ENCODE measurements around the gene ATG4A. TPM values are rescaled to one million over a fixed set of nuclear protein-coding genes. Genes with fewer than 3 reads are reported as not detected.

ATG4A gene
- total and polyA plus RNA-seq, 2 of the 8 experiments (the other 6 are each of a cell fraction or from before 2014, with no cell fraction given): 1.2 to 2.0 TPM

DNA sequence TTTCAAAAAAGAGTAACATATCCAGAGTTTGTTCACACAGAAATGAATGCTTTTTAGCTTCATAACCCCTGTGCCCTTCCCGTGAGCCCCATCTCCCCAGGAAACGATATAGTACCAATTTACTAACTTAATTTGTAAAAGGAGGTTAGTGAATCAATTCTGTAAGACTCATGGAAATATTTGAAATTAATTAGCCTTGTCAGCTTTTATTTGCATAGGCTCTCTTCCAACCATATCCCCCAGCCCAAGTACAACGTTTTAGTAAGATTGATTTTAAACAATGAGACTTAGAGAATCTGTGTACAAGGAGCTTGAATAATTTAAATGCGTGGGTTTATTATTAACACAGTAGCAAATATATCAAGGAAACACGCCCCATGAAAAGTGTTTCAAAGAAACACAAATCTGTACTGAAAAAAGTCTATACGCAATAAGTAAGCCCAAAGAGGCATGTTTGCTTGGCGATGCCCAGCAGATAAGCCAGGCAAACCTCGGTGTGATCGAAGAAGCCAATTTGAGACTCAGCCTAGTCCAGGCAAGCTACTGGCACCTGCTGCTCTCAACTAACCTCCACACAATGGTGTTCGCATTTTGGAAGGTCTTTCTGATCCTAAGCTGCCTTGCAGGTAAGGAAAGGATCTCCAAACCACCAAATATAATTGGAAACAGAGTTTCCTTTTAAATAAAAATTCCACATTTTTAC is 46.9 kb upstream of the ATG4A start, which contains the start of gene VSIG1:
VSIG1 (plus strand) TSS at position 512 of the 703 bp plus-strand sequence; CDS start at position 578, 66 bp downstream.
- CTCF ChIA-PET (ENCODE audit: partially characterized antibody): no interaction called here
- Histone ChIP-seq H2AFZ (ENCODE audit: low read length) (no peak within 1 kb of the TSS), H4K5ac (ENCODE audit: insufficient read length, low read depth, low read length) (no peak within 1 kb of the TSS)
- no peak for TF ChIP-seq SRF (IDR thresholded peaks at IDR 0.05; ENCODE audit: low read depth, low read length)

More for the DNA sequence above, 46.9 kb upstream of the ATG4A start, which contains the start of gene VSIG1:
- Histone ChIP-seq H3K4ac (replicated peaks; ENCODE audit: insufficient read length, low read depth, low read length) (no peak within 1 kb of the TSS), H3K18ac (ENCODE audit: extremely low read depth, low read length) (no peak within 1 kb of the TSS), H3K9me3 (ENCODE audit: insufficient read depth in 2 of 2, low read depth in 1 of 2, low read length in 1 of 2) (no peaks in the 10 kb centered on the region), H2BK120ac (replicated peaks; ENCODE audit: low read depth, low read length) (no peak within 1 kb of the TSS), H2BK12ac (ENCODE audit: low read depth, low read length) (no peak within 1 kb of the TSS), H3K79me2 (ENCODE audit: control insufficient read depth in 1 of 2, insufficient read depth in 2 of 2, low read length in 2 of 2) (no peaks in the 10 kb centered on the region), H3K14ac (ENCODE audit: insufficient read length) (no peak within 1 kb of the TSS), H3K4me2 (ENCODE audit: insufficient read depth in 1 of 2, low read depth in 2 of 2, low read length in 2 of 2) (no peak within 1 kb of the TSS), H3K4me1 (replicated peaks in 1 of 4; ENCODE audit: control insufficient read depth in 3 of 4, insufficient read depth in 4 of 4, low read length in 3 of 4) (no peaks in the 10 kb centered on the region), H3K36me3 (ENCODE audit: control insufficient read depth in 2 of 4, insufficient read depth in 4 of 4, low read length in 3 of 4) (no peaks in the 10 kb centered on the region), H3K4me3 (ENCODE audit: extremely low read depth in 1 of 4, insufficient read depth in 2 of 4, low read depth in 3 of 4, low read length in 4 of 4) (no peak within 1 kb of the TSS), H3K27ac (ENCODE audit: low read depth, low read length) (no peak within 1 kb of the TSS), H2BK20ac (ENCODE audit: low read length) (no peak within 1 kb of the TSS), H3K9ac (replicated peaks in 1 of 4; ENCODE audit: extremely low read depth in 1 of 4, low read depth in 3 of 4, low read length in 3 of 4) (no peak within 1 kb of the TSS), H2BK15ac (ENCODE audit: low read length) (no peak within 1 kb of the TSS), H3K27me3 (replicated peaks in 1 of 4; ENCODE audit: control insufficient read depth in 3 of 4, extremely low read depth in 1 of 4, insufficient read depth in 3 of 4, low read length in 3 of 4) (no peaks in the 10 kb centered on the region), H4K8ac (ENCODE audit: extremely low read depth, insufficient read depth, low read length) (no peak within 1 kb of the TSS), H3K79me1 (ENCODE audit: low read depth, low read length) (no peaks in the 10 kb centered on the region), H3K23me2 (ENCODE audit: low read depth, low read length) (no peaks in the 10 kb centered on the region), H4K91ac (replicated peaks; ENCODE audit: insufficient read length, low read length) (no peak within 1 kb of the TSS), H3K56ac (replicated peaks; ENCODE audit: insufficient read length, low read depth, low read length) (no peak within 1 kb of the TSS), H2BK5ac (ENCODE audit: low read depth, low read length) (no peak within 1 kb of the TSS), H4K20me1 (replicated peaks in 1 of 2; ENCODE audit: control insufficient read depth in 1 of 2, insufficient read depth in 2 of 2, low read length in 2 of 2) (no peaks in the 10 kb centered on the region), H3K23ac (ENCODE audit: insufficient read length) (no peak within 1 kb of the TSS), H2AK5ac (ENCODE audit: low read depth, low read length) (no peak within 1 kb of the TSS)
- POLR2A ChIA-PET (ENCODE audit: partially characterized antibody): no interaction called here
- DNase-seq (ENCODE audit: low read depth in 1 of 2, low spot score in 2 of 2) (no peak), FAIRE-seq (no peak)
- WGBS, 2 experiments (ENCODE audit: extremely low coverage in 1 of 2, insufficient coverage in 1 of 2, insufficient read length in 1 of 2, insufficient replicate concordance in 2 of 2, low coverage in 1 of 2, low lambda C conversion rate in 2 of 2, missing lambda C conversion rate in 1 of 2): 88% methylated on average over 10 of the region's 10 CpGs; no CpG with 5 or more reads in 1 of the 2 experiments

All from H1 (cell line).